ENCODE measurements around the gene PRAC1. TPM values are rescaled to one million over a fixed set of nuclear protein-coding genes. Genes with fewer than 3 reads are reported as not detected.

Gene PRAC1
- total RNA-seq, 2 donors from 2014 or later: not detected

DNA sequence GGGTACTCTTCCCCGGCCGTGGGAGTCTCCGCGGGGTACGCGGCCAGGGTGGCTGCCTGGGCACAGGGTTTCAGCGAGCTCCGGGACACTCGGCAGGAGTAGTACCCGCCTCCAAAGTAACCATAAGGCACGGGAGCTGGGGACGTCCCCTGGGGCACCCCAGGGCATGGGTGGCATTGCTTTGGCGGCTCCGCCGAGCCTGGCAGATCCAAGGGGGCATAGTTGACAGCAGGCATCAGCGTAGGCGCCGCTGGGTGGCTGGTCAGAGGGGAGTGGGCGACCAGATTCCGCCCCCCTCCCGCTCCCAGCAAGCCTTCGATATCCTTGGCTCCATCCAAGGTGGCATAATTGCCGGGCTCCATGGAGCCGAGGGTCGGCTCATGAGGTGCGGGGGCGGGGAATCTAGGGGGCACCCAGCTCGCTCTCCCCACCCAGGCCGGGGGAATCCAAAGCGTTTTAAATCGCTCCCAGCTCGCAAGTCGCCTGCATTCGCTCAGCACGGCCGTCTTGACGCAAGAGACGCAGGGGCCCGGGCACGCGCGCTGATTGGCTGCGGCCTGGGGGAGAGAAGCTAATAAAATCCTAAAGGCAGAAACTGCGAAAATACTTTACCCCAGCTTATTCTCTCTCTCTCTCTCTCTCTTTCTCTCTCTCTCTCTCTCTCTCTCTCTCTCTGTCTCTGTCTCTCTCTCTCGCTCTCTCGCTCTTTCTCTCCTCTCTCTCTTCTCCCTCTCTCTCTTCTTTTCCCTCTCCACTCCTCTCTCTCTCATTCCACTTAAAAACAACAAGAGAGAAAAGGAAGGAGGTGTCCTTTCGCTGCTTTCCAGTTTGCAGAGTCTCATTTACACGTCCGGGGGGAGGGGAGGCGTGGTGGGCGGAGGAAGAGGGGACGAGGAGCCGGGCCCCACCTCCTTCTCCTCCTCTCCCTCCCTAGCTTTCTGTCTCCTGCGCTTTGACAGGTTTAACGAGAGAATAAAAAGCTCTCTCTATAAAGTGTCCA lies 6.2 kb upstream of the PRAC1 start, which contains the start of gene HOXB13:
TSS of gene HOXB13 (minus strand) at position 519 of the 1,000 bp plus-strand sequence. CDS start at position 362, 157 bp downstream.
- TF ChIP-seq, protein P1, sequence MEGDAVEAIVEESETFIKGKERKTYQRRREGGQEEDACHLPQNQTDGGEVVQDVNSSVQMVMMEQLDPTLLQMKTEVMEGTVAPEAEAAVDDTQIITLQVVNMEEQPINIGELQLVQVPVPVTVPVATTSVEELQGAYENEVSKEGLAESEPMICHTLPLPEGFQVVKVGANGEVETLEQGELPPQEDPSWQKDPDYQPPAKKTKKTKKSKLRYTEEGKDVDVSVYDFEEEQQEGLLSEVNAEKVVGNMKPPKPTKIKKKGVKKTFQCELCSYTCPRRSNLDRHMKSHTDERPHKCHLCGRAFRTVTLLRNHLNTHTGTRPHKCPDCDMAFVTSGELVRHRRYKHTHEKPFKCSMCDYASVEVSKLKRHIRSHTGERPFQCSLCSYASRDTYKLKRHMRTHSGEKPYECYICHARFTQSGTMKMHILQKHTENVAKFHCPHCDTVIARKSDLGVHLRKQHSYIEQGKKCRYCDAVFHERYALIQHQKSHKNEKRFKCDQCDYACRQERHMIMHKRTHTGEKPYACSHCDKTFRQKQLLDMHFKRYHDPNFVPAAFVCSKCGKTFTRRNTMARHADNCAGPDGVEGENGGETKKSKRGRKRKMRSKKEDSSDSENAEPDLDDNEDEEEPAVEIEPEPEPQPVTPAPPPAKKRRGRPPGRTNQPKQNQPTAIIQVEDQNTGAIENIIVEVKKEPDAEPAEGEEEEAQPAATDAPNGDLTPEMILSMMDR (IDR thresholded peaks at IDR 0.05): no peak
- DNase-seq (ENCODE audit: low spot score): no peak
- Histone ChIP-seq H3K27ac (no peak within 1 kb of the TSS), H3K36me3 (no peaks in the 10 kb centered on the region), H3K4me1 (ENCODE audit: control insufficient read depth in 1 of 2, low read depth in 2 of 2) (peaks cover 6 to 30% of the 10 kb centered on the region in 2 donors), H3K4me3 (peak within 1 kb of the TSS; percentile 46), H3K9me3 (no peaks in the 10 kb centered on the region), H3K27me3 (replicated peaks; ENCODE audit: insufficient read depth) (peaks cover 43% of the 10 kb centered on the region)
- no peak for ATAC-seq (ENCODE audit: insufficient number of reproducible peaks, low FRiP score, low read depth)

DNA sequence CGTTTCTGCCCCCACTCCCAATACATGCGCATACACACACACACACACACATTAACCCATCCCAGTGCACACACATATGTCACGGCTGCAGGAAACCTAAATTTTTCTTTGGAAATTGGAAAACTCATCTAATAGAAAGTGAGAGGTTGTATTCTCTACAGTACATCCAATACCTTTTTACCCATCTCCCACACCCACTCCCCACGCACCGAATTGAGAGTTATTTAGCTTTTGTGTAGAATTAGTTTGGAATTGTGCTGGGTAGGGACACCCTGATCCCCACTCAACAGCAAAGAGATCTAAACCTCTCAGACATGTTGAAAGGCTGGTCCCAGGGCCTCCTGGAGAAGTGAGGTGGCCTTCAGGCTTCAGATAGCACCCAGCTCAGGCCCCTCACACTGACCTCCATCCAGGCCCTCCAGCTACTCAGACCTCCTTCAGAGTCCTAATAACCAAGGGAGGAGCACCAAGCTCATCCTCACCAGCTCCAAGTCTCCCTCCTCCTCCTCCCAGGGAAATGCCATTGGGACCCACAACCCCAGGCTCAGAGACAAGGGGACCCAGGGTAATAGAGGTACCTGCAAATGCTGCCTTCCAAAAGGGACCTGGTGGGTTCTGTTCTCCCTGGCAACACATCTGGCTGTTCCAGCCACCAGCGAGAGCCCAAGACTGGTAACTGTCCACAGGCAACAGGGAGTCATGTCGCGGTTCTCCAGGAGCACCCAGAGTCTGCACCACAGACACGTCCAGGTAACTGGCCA lies 5.3 kb upstream of the PRAC1 start:
- Histone ChIP-seq H3K36me3 (no peaks in the 10 kb centered on the region), H3K27ac (no peak overlapping the region), H3K4me3 (no peak overlapping the region), H3K9me3 (no peaks in the 10 kb centered on the region), H3K27me3 (replicated peaks; ENCODE audit: insufficient read depth) (peaks cover 50% of the 10 kb centered on the region), H3K4me1 (ENCODE audit: control insufficient read depth in 1 of 2, low read depth in 2 of 2) (peaks cover 6 to 35% of the 10 kb centered on the region in 2 donors)
- ATAC-seq (ENCODE audit: insufficient number of reproducible peaks, low FRiP score, low read depth) (no peak), DNase-seq (ENCODE audit: low spot score) (no peak)
- TF ChIP-seq, protein P1 (IDR thresholded peaks at IDR 0.05): no peak

DNA sequence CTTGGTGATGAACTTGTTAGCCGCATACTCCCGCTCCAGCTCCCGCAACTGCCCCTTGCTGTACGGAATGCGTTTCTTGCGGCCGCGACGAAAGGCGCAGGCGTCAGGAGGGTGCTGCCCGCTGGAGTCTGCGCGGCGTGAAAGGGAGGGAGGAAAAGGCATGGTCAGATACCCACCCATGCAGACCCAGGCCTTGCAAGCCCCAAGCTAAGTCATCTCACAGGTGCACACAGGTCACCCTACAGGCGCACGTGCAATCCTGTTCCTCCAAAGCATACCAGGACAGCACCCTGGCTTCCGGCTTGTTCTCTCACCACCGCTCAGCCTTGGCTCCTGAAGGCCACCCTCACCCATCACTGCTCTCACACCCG lies 4.6 kb upstream of the PRAC1 start:
- ATAC-seq (ENCODE audit: insufficient number of reproducible peaks, low FRiP score, low read depth) (no peak), DNase-seq (ENCODE audit: low spot score) (no peak)
- H3K9me3 ChIP-seq: no peaks in the 10 kb centered on the region
- H3K27me3 ChIP-seq (replicated peaks; ENCODE audit: insufficient read depth): peaks cover 57% of the 10 kb centered on the region
- TF ChIP-seq, protein P1 (IDR thresholded peaks at IDR 0.05): no peak
- H3K36me3 ChIP-seq: no peaks in the 10 kb centered on the region
- H3K27ac ChIP-seq: no peak overlapping the region
- H3K4me3 ChIP-seq: no peak overlapping the region
- peaks cover 6 to 35% of the 10 kb centered on the region in 2 donors for H3K4me1 ChIP-seq (ENCODE audit: control insufficient read depth in 1 of 2, low read depth in 2 of 2)

DNA sequence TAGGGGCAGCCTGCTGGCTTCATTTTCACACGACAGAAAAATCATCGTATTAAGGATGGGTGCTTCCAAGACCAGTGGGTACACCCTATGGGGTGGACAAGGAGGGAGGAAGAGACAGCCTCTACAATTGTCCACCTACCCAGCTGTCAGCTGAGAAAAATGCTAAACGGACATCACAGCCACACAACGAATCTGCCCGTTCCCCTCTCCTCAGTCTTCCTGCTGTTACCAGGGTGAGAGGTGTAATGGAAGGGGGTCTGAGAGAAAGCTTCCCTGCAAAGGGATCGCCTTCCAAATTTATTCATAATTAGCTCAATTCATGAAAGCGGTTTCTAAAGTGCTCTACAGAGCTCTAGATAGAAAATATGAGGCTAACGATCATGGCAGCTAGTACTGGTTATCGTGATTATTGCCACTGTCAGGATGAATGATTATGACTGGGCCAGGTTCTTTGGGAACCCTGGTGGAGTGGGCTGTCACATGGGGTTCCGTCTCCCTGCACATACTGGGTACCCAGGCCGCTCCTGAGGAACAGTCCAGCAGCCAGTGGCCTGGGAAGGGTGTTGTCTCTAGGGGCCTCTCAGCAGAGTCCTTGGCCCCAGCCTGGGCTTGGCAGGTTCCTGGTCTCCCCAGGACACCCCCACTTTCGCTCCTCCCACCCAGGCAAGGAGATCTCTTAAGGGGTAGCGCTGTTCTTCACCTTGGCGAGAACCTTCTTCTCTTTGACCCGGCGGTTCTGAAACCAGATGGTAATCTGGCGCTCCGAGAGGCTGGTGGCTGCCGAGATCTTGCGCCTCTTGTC lies 4.0 kb upstream of the PRAC1 start:
- Histone ChIP-seq H3K27me3 (replicated peaks; ENCODE audit: insufficient read depth) (peaks cover 60% of the 10 kb centered on the region), H3K27ac (no peak overlapping the region), H3K4me3 (no peak overlapping the region), H3K4me1 (ENCODE audit: control insufficient read depth in 1 of 2, low read depth in 2 of 2) (peaks cover 6 to 35% of the 10 kb centered on the region in 2 donors), H3K36me3 (no peaks in the 10 kb centered on the region), H3K9me3 (no peaks in the 10 kb centered on the region)
- ATAC-seq (ENCODE audit: insufficient number of reproducible peaks, low FRiP score, low read depth) (no peak), DNase-seq (ENCODE audit: low spot score) (no peak)
- TF ChIP-seq, protein P1 (IDR thresholded peaks at IDR 0.05): no peak
